Caco-2 (cell line): ENCODE measurements around the gene NMT2. TPM values are rescaled to one million over a fixed set of nuclear protein-coding genes. Genes with fewer than 3 reads are reported as not detected.

ENCODE experiments used
- BruUV-seq: library from RNA; stranded (reverse); fragments of 400-500 nt; replicated peaks from 2 replicates; lab custom pipeline; 2021; lab: Mats Ljungman, UMichigan
- CTCF ChIA-PET: fragments of 300-600 bp; sonication (Branson Sonifier 250); formaldehyde crosslinking; loops from one replicate; lab custom pipeline; 2022; ENCODE audit warnings: antibody characterized with exemption; lab: Charles Lee
- POLR2A ChIA-PET: fragments of 300-600 bp; sonication (Branson Sonifier 250); formaldehyde crosslinking; loops from one replicate; lab custom pipeline; 2022; ENCODE audit warnings: antibody characterized with exemption; lab: Charles Lee
- DNase-seq, 2 experiments: peaks; one replicate each; pipeline versions ENCODE4 v3.0.0 to v3.0.0-alpha.2; 2020 to 2022
- H3K27me3 ChIP-seq: replicated peaks from 2 replicates; pipeline ENCODE4 v1.6.0; 2011; ENCODE audit warnings: low read length; ENCODE audit not compliant: control insufficient read depth, insufficient read depth
- H3K36me3 ChIP-seq: 2 replicates; pipeline ENCODE4 v1.5.1; 2011; ENCODE audit warnings: low read length; ENCODE audit not compliant: control insufficient read depth, insufficient read depth
- H3K4me1 ChIP-seq: fragments of 250-450 bp; sonication (Bioruptor Pico); 2 replicates; pipeline ENCODE4 v1.5.1; 2020; ENCODE audit warnings: mild to moderate bottlenecking
- H3K4me3 ChIP-seq: 2 replicates; pipeline ENCODE4 v1.5.1; 2011; ENCODE audit warnings: low read depth, mild to moderate bottlenecking, control low read depth, low read length
- H3K9me3 ChIP-seq: fragments of 250-450 bp; sonication (Bioruptor Pico); 2 replicates; pipeline ENCODE4 v1.5.1; 2020; ENCODE audit warnings: mild to moderate bottlenecking, moderate library complexity
- H3K27ac Mint-ChIP-seq: one replicate; pipeline ENCODE4 v1.8.0; 2022; ENCODE audit warnings: mixed read lengths; ENCODE audit not compliant: unreplicated experiment
- H3K27me3 Mint-ChIP-seq: one replicate; pipeline ENCODE4 v1.8.0; 2022; ENCODE audit warnings: mixed read lengths; ENCODE audit not compliant: insufficient read depth, unreplicated experiment
- H3K36me3 Mint-ChIP-seq: one replicate; pipeline ENCODE4 v1.8.0; 2022; ENCODE audit warnings: mild to moderate bottlenecking, mixed read lengths; ENCODE audit not compliant: insufficient read depth, unreplicated experiment
- H3K4me1 Mint-ChIP-seq: one replicate; pipeline ENCODE4 v1.8.0; 2022; ENCODE audit warnings: low read depth, mixed read lengths; ENCODE audit not compliant: unreplicated experiment
- H3K4me3 Mint-ChIP-seq: one replicate; pipeline ENCODE4 v1.8.0; 2022; ENCODE audit warnings: mild to moderate bottlenecking, moderate library complexity, mixed read lengths; ENCODE audit not compliant: unreplicated experiment
- H3K9me3 Mint-ChIP-seq: one replicate; pipeline ENCODE4 v1.8.0; 2022; ENCODE audit warnings: mixed read lengths; ENCODE audit not compliant: unreplicated experiment
- CTCF ChIP-seq, 2 experiments: fragments of 200-600 bp in 1 of 2; IDR thresholded peaks; 1 replicate in 1 of 2; 2 replicates in 1 of 2; pipeline versions ENCODE4 v1.5.1 to v1.8.0; 2011 to 2022; ENCODE audit warnings: antibody characterized with exemption in 1 of 2, control low read depth in 1 of 2, inconsistent platforms in 1 of 2, low read depth in 1 of 2, low read length in 1 of 2, mild to moderate bottlenecking in 1 of 2, moderate library complexity in 1 of 2; ENCODE audit not compliant: insufficient read depth in 1 of 2, severe bottlenecking in 1 of 2, unreplicated experiment in 1 of 2
- intact Hi-C: fragments of 100-400 bp; cut with micrococcal nuclease; formaldehyde crosslinking; loops from one replicate; pipeline ENCODE4 v1.10.0; 2022; ENCODE audit not compliant: unreplicated experiment
- total RNA-seq: library from RNA; stranded (reverse); gene quantifications from 2 replicates; pipeline ENCODE4 v1.2.3, GENCODE V29; 2022

Gene NMT2
- total RNA-seq, 1 experiment from 2014 or later = 28.1 TPM

- peaks cover 13% of the 10 kb centered on the region for H3K4me1 ChIP-seq
- no peaks in the 10 kb centered on the region for H3K36me3 ChIP-seq
- no peak overlapping the region for H3K4me3 Mint-ChIP-seq
- H3K4me1 Mint-ChIP-seq = peaks cover 14% of the 10 kb centered on the region
- no peak overlapping the region for H3K27ac Mint-ChIP-seq
- H3K36me3 Mint-ChIP-seq = peaks cover 6% of the 10 kb centered on the region
- no peaks in the 10 kb centered on the region for H3K27me3 ChIP-seq
- no peak overlapping the region for H3K4me3 ChIP-seq
- BruUV-seq = no TSS peak
- no peaks in the 10 kb centered on the region for H3K9me3 ChIP-seq
- TF ChIP-seq CTCF (IDR thresholded peaks at IDR 0.05; ENCODE audit: insufficient read depth in 1 of 2, low read depth in 1 of 2, low read length in 1 of 2, severe bottlenecking in 1 of 2, unreplicated experiment in 1 of 2) = no peak
- intact Hi-C loops = no loop called here
- DNase-seq = no peak
- POLR2A ChIA-PET = interaction anchor here (0.6 kb wide), 3 partner anchors 14 to 642 kb away, joined by 4 to 12 read pairs (median 6); no protein-coding TSS in a partner anchor
- no peaks in the 10 kb centered on the region for H3K27me3 Mint-ChIP-seq
- H3K9me3 Mint-ChIP-seq = no peaks in the 10 kb centered on the region
- CTCF ChIA-PET = interaction anchor here (0.7 to 1.2 kb wide), 2 partner anchors 21 to 23 kb away, joined by 5 to 6 read pairs; partner anchors contain the start of gene NMT2
Observed at GRCh38 chr10:15147594-15148392, 20.7 kb downstream of the NMT2 start.

- Histone ChIP-seq H3K36me3 (no peaks in the 10 kb centered on the region), H3K4me1 (peaks cover 10% of the 10 kb centered on the region), H3K9me3 (no peaks in the 10 kb centered on the region), H3K27me3 (no peaks in the 10 kb centered on the region), H3K4me3 (no peak overlapping the region)
- no peak overlapping the region for H3K27ac Mint-ChIP-seq
- no peak overlapping the region for H3K4me3 Mint-ChIP-seq
- no peaks in the 10 kb centered on the region for H3K27me3 Mint-ChIP-seq
- intact Hi-C loops = no loop called here
- no TSS peak for BruUV-seq
- CTCF ChIA-PET = interaction anchor here (1.2 kb wide), 1 partner anchor 22 kb away, joined by 5 read pairs; the partner anchor contains the start of gene NMT2
- POLR2A ChIA-PET = no interaction called here
- no peak for DNase-seq
- no peak for TF ChIP-seq CTCF (IDR thresholded peaks at IDR 0.05; ENCODE audit: insufficient read depth in 1 of 2, low read depth in 1 of 2, low read length in 1 of 2, severe bottlenecking in 1 of 2, unreplicated experiment in 1 of 2)
- H3K9me3 Mint-ChIP-seq = no peaks in the 10 kb centered on the region
- peaks cover 7% of the 10 kb centered on the region for H3K4me1 Mint-ChIP-seq
- peaks cover 6% of the 10 kb centered on the region for H3K36me3 Mint-ChIP-seq
Observed at GRCh38 chr10:15146366-15146765, 22.1 kb downstream of the NMT2 start.

- no TSS peak for BruUV-seq
Observed at GRCh38 chr10:15144788-15145187, 23.7 kb downstream of the NMT2 start.

More at GRCh38 chr10:15144788-15145187, 23.7 kb downstream of the NMT2 start:
- no peak for DNase-seq
- H3K4me3 Mint-ChIP-seq = no peak overlapping the region
- no peaks in the 10 kb centered on the region for H3K27me3 Mint-ChIP-seq
- peaks cover 11% of the 10 kb centered on the region for H3K4me1 Mint-ChIP-seq
- ChIA-PET POLR2A (no interaction called here), CTCF (interaction anchor here (0.5 kb wide), 1 partner anchor 9 kb away, joined by 4 read pairs; no protein-coding TSS in a partner anchor)
- H3K4me3 ChIP-seq = no peak overlapping the region
- no peaks in the 10 kb centered on the region for H3K9me3 Mint-ChIP-seq
- H3K9me3 ChIP-seq = no peaks in the 10 kb centered on the region
- H3K4me1 ChIP-seq = peaks cover 15% of the 10 kb centered on the region
- H3K27ac Mint-ChIP-seq = no peak overlapping the region
- no peak for TF ChIP-seq CTCF (IDR thresholded peaks at IDR 0.05; ENCODE audit: insufficient read depth in 1 of 2, low read depth in 1 of 2, low read length in 1 of 2, severe bottlenecking in 1 of 2, unreplicated experiment in 1 of 2)
- peaks cover 13% of the 10 kb centered on the region for H3K36me3 Mint-ChIP-seq
- peaks cover 2% of the 10 kb centered on the region; the same call in 1 of the 2 replicates for H3K36me3 ChIP-seq
- H3K27me3 ChIP-seq = no peaks in the 10 kb centered on the region
- intact Hi-C loops = no loop called here
